HG03378 (cell line): ENCODE data around the gene TMTC4.
"Not testable (repeated sequence)": the region's sequence is repeated elsewhere in the genome, so short reads cannot be mapped to it uniquely, and the experiment has no call there.

Experiments used
- ATAC-seq: cut with Tn5 transposase; IDR thresholded peaks from one replicate; pipeline ENCODE4 v1.9.1; 2021; ENCODE audit warnings: mild to moderate bottlenecking, moderate library complexity; ENCODE audit not compliant: unreplicated experiment

TMTC4 gene

GRCh38 chr13:100674572-100674871 is at the start of gene TMTC4:
Gene TMTC4, minus strand, starts transcription at chr13:100674795. Its CDS starts 4,433 bp downstream, at chr13:100670362.
- peak; percentile 31 for ATAC-seq

GRCh38 chr13:100722517-100722916 is 47.9 kb upstream of the TMTC4 start:
- no peak for ATAC-seq

GRCh38 chr13:100721885-100722512 is 47.4 kb upstream of the TMTC4 start:
- ATAC-seq = peak; percentile 83

- ATAC-seq = no peak
Measured at GRCh38 chr13:100715604-100716003, 41.0 kb upstream of the TMTC4 start.

- ATAC-seq = no peak
Measured at GRCh38 chr13:100714478-100714877, 39.9 kb upstream of the TMTC4 start.

- ATAC-seq = no peak
Measured at GRCh38 chr13:100710176-100710575, 35.6 kb upstream of the TMTC4 start.

GRCh38 chr13:100707818-100708740 is 33.5 kb upstream of the TMTC4 start:
- no peak for ATAC-seq

- not testable (repeated sequence) for ATAC-seq
Measured at GRCh38 chr13:100698331-100698730, 23.7 kb upstream of the TMTC4 start.

GRCh38 chr13:100695509-100695773 is 20.8 kb upstream of the TMTC4 start:
- no peak for ATAC-seq

- ATAC-seq = no peak
Measured at GRCh38 chr13:100694722-100695508, 20.3 kb upstream of the TMTC4 start.

- no peak for ATAC-seq
Measured at GRCh38 chr13:100689191-100689590, 14.6 kb upstream of the TMTC4 start.

GRCh38 chr13:100680131-100680530 is 5.5 kb upstream of the TMTC4 start:
- no peak for ATAC-seq

- ATAC-seq = not testable (repeated sequence)
Measured at GRCh38 chr13:100677128-100677527, 2.5 kb upstream of the TMTC4 start.

- no peak for ATAC-seq
Measured at GRCh38 chr13:100675661-100676129, 1.1 kb upstream of the TMTC4 start.

GRCh38 chr13:100674872-100675660 is 471 bp upstream of the TMTC4 start:
- ATAC-seq = peak; percentile 94

- peak; percentile 51 for ATAC-seq
Measured at GRCh38 chr13:100673713-100674571, 653 bp downstream of the TMTC4 start.

GRCh38 chr13:100673376-100673712 is 1.3 kb downstream of the TMTC4 start:
- no peak for ATAC-seq

- no peak for ATAC-seq
Measured at GRCh38 chr13:100671389-100672182, 3.0 kb downstream of the TMTC4 start.

- ATAC-seq = no peak
Measured at GRCh38 chr13:100668408-100668807, 6.2 kb downstream of the TMTC4 start.
